Stimulated activated CD8-positive, alpha-beta memory T cell treated with anti-CD3 and anti-CD28 coated beads, Interleukin-12 subunit alpha, Interleukin-12 subunit beta, amount 100 ng/mL, for 24 hours (primary cell): Measurements from ENCODE around the gene SNX21.
"Not testable (repeated sequence)": the region's sequence is repeated elsewhere in the genome, so short reads cannot be mapped to it uniquely, and the experiment has no call there.

ENCODE experiments used
- DNase-seq: peaks from one replicate; pipeline ENCODE4 v3.0.0-alpha.2; 2020; ENCODE audit errors: extremely low read depth

Gene SNX21

GRCh38 chr20:45822857-45823256 is 10.7 kb upstream of the SNX21 start:
- DNase-seq: no peak

- DNase-seq: no peak
These were observed 9.4 kb upstream of the SNX21 start for GRCh38 chr20:45823949-45824835.

GRCh38 chr20:45826381-45827019 is 7.1 kb upstream of the SNX21 start:
- DNase-seq: no peak

GRCh38 chr20:45827030-45827652 is 6.5 kb upstream of the SNX21 start, which contains the start of gene TNNC2:
Gene TNNC2, minus strand, starts transcription at chr20:45827312. Its CDS starts 64 bp downstream, at chr20:45827248.
- no peak for DNase-seq

GRCh38 chr20:45827712-45828111 is 5.9 kb upstream of the SNX21 start:
- no peak for DNase-seq

GRCh38 chr20:45828589-45828988 is 5.0 kb upstream of the SNX21 start:
- no peak for DNase-seq

- not testable (repeated sequence) for DNase-seq
These were observed 3.9 kb upstream of the SNX21 start for GRCh38 chr20:45829673-45830106.

- DNase-seq: no peak
These were observed 980 bp upstream of the SNX21 start for GRCh38 chr20:45832619-45833018.

GRCh38 chr20:45833883-45834796 is 541 bp downstream of the SNX21 start:
- no peak for DNase-seq

- no peak for DNase-seq
These were observed 1.2 kb downstream of the SNX21 start for GRCh38 chr20:45834797-45835161.

- no peak for DNase-seq
These were observed 1.7 kb downstream of the SNX21 start for GRCh38 chr20:45835329-45835765.

- DNase-seq: no peak
These were observed 2.2 kb downstream of the SNX21 start for GRCh38 chr20:45835825-45836224.

- DNase-seq: no peak
These were observed 3.2 kb downstream of the SNX21 start for GRCh38 chr20:45836841-45837240.

- no peak for DNase-seq
These were observed 7.2 kb downstream of the SNX21 start for GRCh38 chr20:45840700-45841198.

GRCh38 chr20:45841407-45842129 is 8.0 kb downstream of the SNX21 start:
- no peak for DNase-seq

GRCh38 chr20:45842169-45842812 is 8.7 kb downstream of the SNX21 start:
- DNase-seq: no peak

GRCh38 chr20:45843506-45843905 is 9.9 kb downstream of the SNX21 start:
- DNase-seq: no peak

GRCh38 chr20:45845452-45845851 is 11.9 kb downstream of the SNX21 start:
- DNase-seq: no peak

- DNase-seq: no peak
These were observed 14.8 kb downstream of the SNX21 start for GRCh38 chr20:45848421-45848820.

- DNase-seq: no peak
These were observed 15.5 kb downstream of the SNX21 start for GRCh38 chr20:45848969-45849582.
